Mucosa of descending colon (tissue), 3 donors: ENCODE measurements around the gene DAB2. TPM values are rescaled to one million over a fixed set of nuclear protein-coding genes. Genes with fewer than 3 reads are reported as not detected.
A peak's percentile ranks its signal among the peaks of the same experiment; 100 is the strongest.

Source experiments
- ATAC-seq: fragments of 200-7000 bp; cut with Tn5 transposase; one replicate; pipeline ENCODE4 v1.9.1; 2020; ENCODE audit warnings: mild to moderate bottlenecking, moderate library complexity
- DNase-seq, 3 donors: peaks; one replicate each; pipeline ENCODE4 v3.0.0-alpha.2; 2020
- H3K36me3 ChIP-seq: fragments of 200-600 bp; one replicate; pipeline ENCODE4 v1.8.0; 2021; ENCODE audit warnings: low read depth, mild to moderate bottlenecking
- H3K4me1 ChIP-seq: fragments of 200-600 bp; one replicate; pipeline ENCODE4 v1.8.0; 2021; ENCODE audit warnings: low read depth, mild to moderate bottlenecking
- H3K4me3 ChIP-seq: fragments of 200-600 bp; one replicate; pipeline ENCODE4 v1.8.0; 2021; ENCODE audit warnings: mild to moderate bottlenecking
- H3K9me3 ChIP-seq: fragments of 200-600 bp; one replicate; pipeline ENCODE4 v1.8.0; 2021; ENCODE audit warnings: mild to moderate bottlenecking
- CTCF ChIP-seq: fragments of 200-600 bp; IDR thresholded peaks from one replicate; pipeline ENCODE4 v1.8.0; 2022; ENCODE audit warnings: antibody characterized with exemption, mild to moderate bottlenecking
- intact Hi-C, 2 donors: fragments of 100-400 bp; cut with DNase I in 1 of 2; cut with micrococcal nuclease in 1 of 2; formaldehyde crosslinking; loops; one replicate each; pipeline versions ENCODE4 v1.11.0 to v1.11.1; 2022; cut with DNase I, micrococcal nuclease
- total RNA-seq, 3 donors: library from RNA; stranded (reverse); fragmentation: NEBNext Ultra II Directional in 2 of 3; extraction: Animal tissue kit (Norgen Biotek cat#: 25700) in 2 of 3; gene quantifications; one replicate each; pipeline versions ENCODE4 v1.2.1 to v1.2.4, GENCODE V29; 2021 to 2023
- donor health status: DM: no; HTN: no; CAD: no; lungs with moderate emphysema.
- donor health status: DM: no; HTN: no; CAD: no.
- donor health status: DM: no; HTN: yes; CAD: no.

DAB2 gene
- total RNA-seq, 3 donors from 2014 or later = 55.7 to 75.1 (median 65.8) TPM

DNA sequence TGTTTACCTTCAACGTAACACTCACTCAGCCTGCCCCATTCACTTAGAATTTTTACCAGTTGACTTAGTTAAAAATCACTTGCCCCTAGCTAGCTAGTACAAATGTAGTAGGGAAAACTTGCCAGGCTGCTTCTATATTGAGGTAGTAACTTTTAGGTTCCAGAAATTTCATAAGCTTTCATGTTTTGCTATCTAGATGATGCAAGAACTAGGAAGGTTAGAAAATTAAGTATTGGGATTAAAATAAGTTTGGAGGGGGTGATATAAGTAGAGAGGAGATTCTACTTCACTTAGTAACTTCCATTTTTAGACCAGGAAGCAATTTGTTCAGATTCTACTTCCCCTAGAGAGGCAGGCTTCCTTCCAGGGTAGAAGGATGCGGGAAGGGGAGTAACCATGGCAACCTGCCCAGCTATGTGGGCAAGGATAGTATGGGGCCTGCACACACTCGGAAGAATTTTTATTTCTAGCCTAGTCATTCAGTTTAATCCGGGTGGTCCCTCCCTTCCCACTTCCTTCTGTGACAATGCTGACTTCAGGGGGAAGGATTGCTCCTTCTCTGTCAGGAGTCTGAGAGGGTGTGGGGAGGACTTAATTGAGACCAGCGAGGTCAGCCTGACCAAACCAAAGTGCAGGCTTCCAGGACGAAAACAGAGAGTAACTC is 4.2 kb downstream of the DAB2 start:
- peaks cover 23% of the 10 kb centered on the region for H3K4me1 ChIP-seq
- intact Hi-C loops = no loop called here
- no peaks in the 10 kb centered on the region for H3K9me3 ChIP-seq
- H3K4me3 ChIP-seq = no peak overlapping the region
- no peaks in the 10 kb centered on the region for H3K36me3 ChIP-seq
- DNase-seq (peak in 1 of 3 donors; percentile 47), ATAC-seq (no peak)
- TF ChIP-seq CTCF = no peak

DNA sequence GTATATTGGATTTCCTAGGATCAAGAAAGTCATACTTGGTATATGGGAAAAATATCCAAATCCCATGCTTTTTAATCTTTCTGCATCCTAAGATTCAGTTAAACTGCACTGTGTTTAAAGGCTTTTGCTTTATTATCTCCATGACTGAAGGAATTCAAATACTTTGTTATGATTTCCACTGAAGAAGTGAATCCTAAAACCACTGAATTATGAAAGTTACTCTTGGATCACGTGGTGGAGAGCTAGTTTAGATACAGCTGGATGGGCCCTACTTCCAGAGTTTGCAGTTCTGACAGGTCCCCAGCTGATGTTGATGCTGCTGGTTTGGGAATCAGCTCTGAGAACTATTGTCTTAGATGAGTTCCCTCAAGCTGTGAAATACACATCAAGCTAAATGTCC is 5.0 kb downstream of the DAB2 start:
- H3K4me1 ChIP-seq = peaks cover 16% of the 10 kb centered on the region
- H3K4me3 ChIP-seq = no peak overlapping the region
- DNase-seq (no peak), ATAC-seq (no peak)
- intact Hi-C loops = no loop called here
- no peak for TF ChIP-seq CTCF
- no peaks in the 10 kb centered on the region for H3K36me3 ChIP-seq
- no peaks in the 10 kb centered on the region for H3K9me3 ChIP-seq

DNA sequence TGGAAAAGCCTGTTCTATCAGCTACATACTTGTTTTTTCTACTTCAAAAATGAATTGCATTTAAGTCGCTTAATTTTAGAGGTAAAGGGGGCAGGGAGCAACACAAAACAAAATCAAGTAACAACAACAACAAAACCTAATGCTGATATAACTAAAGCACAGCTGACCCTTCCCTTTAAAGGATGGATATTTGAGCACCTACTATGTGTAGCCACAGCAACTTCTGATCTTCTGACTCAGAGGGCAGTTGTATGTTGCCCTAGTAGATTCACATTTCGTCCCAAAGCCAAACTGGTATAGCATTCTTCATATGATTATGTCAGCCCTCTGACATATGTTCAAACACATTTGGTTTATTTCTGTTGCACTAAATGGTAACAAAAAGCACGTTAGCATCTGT is 6.8 kb downstream of the DAB2 start:
- no peak for TF ChIP-seq CTCF

DNA sequence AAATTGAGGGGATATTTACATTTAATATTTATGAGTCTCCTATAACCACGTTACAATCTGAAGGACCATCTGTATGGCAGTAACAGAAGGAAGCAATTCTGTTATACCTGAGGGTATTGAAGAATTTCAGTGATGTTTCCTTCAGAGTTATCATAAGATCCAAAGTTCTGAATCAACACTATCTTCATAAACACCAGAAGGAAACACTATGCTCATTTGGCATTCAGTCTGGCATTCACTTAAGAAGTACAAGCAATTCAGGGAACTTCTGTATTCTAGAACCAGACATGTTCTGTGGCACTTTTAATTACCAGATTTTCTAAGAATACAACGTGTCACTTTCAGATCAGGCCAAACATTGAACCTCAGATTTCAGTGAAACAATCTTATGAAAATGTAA is 9.6 kb downstream of the DAB2 start:
- no peak overlapping the region for H3K4me3 ChIP-seq
- ATAC-seq (no peak), DNase-seq (no peak)
- TF ChIP-seq CTCF = no peak
- intact Hi-C loops = no loop called here
- no peaks in the 10 kb centered on the region for H3K9me3 ChIP-seq
- H3K4me1 ChIP-seq = no peaks in the 10 kb centered on the region
- no peaks in the 10 kb centered on the region for H3K36me3 ChIP-seq

More for the DNA sequence above, 6.8 kb downstream of the DAB2 start:
- no peak for ATAC-seq
- DNase-seq = no peak
- Histone ChIP-seq H3K4me1 (peaks cover 9% of the 10 kb centered on the region), H3K4me3 (no peak overlapping the region), H3K36me3 (no peaks in the 10 kb centered on the region), H3K9me3 (no peaks in the 10 kb centered on the region)
- intact Hi-C loops = no loop called here

DNA sequence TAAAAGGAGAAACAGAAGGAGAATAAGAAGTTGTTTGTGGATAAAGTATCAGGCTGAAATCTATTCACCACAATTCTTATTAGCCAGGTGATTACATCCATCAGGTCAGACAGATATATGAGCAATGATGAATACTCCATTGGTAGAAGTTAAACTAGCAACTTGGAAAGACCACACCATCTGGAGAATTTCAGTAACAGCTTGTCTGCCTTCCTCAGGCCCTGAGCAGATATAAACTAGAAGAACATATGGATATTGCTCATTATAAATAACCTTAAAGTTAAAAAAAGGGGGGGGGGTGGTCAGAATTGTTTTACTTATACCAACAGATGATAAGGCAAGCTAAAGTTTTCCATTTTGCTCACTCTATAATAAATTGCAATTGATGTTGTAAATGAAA is 10.4 kb downstream of the DAB2 start:
- TF ChIP-seq CTCF = no peak
- intact Hi-C loops = no loop called here
- ATAC-seq = no peak
- H3K4me3 ChIP-seq = no peak overlapping the region
- no peak for DNase-seq
- no peaks in the 10 kb centered on the region for H3K4me1 ChIP-seq
- H3K9me3 ChIP-seq = no peaks in the 10 kb centered on the region
- H3K36me3 ChIP-seq = no peaks in the 10 kb centered on the region

- H3K4me1 ChIP-seq = no peaks in the 10 kb centered on the region
- no peak overlapping the region for H3K4me3 ChIP-seq
- no peak for TF ChIP-seq CTCF
- intact Hi-C loops = no loop called here
- no peaks in the 10 kb centered on the region for H3K36me3 ChIP-seq
- no peaks in the 10 kb centered on the region for H3K9me3 ChIP-seq
- ATAC-seq = no peak
- DNase-seq = no peak
Observed at GRCh38 chr5:39413771-39414170, 11.0 kb downstream of the DAB2 start.
